Measurements from ENCODE around the gene EBF3.

EBF3 gene

DNA sequence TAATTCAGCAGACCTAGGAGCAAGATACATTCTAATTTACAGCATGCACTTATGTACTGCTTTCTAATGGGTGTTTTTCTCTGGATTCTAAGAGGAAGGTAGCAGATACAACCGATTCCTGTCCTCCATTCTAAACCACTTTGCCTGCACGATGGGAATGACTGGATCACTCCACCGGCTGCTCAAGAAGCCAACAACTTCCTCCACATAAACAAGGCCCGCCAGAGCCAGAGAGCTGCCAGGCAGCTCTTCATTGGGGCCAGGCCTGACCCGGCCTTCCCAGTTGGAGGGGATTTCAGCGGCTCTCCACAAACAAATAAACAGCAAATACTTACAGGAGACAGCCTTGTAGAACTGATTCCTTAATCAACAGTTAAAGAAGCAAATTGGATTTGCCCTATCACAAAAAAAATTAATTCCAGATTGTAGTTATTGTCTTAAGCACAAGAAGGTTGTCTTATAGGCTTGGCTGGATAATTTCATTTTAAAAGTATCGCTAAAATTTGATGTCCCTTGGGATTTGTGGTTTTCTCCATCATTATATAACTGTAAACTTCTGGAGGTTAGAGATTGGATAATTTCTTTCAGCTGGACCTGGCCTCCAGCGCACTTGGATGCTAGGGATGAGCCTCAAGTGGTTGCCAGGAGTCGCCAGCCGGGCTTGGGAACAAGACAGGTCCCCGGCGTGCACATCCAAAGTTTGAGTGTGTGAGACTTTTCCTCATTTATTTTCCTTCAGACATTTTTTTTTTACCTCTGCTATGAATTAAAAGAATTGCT is 20.9 kb downstream of the EBF3 start:
- DNase-seq, result peak; percentile 74

DNA sequence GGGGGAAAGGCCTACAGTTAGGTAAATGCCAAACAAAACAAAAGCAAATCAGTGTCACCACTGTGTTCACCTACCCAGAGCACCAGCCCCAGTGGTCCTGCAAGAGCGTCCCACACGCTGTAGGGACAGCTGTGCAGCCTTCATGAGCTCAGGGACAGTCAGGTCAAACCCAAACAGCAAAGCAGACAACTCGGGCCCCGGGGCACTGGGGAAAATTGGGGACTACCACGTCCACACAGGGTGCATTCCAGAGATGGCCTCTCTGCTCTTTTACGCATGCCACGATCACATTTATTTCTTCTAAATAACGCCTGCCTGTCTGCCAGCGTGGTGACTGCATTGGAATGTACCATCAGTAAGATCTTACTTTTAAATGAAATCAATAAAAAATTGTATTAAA is 21.7 kb downstream of the EBF3 start:
- no peak for DNase-seq

DNA sequence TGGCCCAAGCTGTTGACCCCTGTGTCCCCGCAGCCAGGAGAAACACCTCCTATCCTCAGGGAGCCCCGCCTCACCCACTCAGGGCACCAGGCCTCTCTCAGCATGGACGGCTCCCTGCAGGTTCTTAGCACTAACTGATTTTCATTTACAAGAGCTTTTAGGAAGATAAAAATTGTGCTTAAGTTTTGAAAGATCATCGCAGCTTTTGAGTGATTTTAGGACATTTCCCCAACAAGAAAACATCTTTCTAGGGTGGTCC is 22.1 kb downstream of the EBF3 start:
- no peak for DNase-seq

DNA sequence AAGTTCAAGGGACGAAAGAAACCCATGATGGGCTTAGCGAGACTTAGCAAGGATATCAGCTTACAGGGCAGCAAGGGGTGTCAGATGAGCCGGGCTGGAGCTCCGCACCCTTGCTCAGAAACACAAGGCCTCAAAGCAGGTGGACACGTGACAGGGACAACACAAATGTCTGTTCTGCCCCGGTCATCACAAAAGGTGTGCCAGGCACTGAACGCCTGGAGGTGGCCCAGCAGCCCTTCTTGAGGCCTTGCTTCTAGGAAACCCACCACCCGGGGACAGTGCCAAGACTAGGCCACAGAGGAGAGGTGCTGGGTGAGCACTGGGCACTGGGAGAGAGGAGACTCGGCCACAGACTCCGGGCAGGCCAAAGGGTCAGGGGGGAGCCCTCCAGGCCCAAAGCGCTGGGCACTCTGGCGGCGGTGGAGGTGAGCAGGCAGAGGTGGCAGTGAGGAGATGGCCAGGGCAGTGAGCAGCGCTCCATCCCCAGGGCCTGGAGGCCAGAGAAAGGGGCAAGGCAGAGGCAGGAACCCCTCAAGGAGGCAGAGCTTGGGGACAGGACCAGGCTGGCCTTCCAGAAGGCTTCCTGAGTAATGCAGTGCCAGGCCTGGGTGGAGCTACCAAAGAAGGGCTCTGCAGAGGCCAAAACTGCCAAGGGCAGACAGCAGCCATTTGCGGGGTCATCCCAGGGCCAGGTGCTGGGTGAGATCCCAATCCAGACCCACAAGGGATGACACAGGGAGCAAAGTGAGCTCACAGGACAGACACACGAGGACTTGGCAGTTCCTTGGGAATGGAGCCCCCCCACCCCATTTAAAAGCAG is 22.7 kb downstream of the EBF3 start:
- DNase-seq, result no peak

DNA sequence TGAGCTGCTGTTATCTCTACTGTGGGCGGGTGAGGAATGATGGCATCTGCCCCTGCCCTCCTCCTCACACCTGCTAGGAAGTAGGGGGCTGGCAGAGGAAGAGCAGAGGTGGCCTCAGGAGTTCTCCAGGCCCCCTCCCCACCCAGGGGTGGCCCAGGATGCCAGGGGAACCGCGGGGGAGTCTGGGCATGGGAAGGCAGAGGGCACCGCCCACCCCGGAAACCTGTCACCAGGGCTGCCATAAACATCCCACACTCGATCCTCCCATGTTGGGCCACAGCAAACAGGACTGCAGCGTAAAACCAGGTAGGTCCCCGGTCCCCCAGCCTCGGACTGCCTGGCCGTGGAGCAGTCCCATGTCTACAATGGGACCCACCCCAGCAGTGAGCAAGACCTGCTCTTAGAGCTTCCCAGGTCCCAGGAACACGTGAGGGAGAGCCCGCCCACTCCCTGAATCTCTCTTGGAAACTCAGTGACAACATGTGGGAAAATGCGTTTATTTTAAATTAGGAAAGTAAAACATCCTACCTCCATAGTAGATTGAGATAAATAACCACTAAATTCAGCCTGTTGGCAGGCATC is 23.4 kb downstream of the EBF3 start:
- no peak for DNase-seq

DNA sequence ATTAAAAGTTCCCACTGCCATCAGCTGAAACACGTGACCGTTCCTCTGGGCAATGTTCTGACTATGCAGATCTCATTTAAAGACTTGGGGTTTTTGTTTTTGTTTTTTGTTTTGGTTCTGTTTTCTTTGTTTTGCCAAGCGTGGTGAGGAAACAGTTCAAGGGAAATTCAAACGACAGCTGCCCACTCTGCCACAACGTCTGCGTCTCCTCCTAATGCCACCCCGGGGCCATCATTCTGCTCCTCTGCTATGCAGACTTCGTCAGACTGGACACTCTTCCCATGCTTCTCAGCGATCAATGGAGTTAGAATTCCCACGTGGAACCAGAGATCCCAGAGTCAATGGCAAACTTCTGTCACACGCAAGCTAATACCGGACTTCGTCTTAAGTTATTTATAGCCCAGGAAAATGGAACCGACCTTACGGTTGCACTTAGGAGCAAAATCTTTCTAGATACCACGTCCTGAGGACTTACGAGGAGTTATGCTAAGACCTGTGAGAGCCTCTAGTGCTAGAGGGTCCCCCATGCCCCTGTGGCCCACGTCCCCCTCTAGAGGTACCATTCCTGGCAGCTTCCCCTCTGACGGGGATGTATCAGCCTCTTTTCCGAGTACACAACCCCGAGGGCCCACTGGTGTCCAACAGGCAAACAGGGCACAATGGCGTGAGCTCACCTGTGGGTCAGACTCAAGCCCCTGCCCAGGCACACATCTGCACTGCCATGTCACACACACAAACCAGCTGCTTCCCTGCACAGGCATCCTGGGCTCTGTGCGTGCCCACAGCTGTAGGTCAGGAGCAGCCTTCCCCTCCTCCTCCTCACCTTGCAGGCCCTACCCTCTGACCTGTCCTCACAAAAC is 24.4 kb downstream of the EBF3 start:
- DNase-seq, result no peak

DNA sequence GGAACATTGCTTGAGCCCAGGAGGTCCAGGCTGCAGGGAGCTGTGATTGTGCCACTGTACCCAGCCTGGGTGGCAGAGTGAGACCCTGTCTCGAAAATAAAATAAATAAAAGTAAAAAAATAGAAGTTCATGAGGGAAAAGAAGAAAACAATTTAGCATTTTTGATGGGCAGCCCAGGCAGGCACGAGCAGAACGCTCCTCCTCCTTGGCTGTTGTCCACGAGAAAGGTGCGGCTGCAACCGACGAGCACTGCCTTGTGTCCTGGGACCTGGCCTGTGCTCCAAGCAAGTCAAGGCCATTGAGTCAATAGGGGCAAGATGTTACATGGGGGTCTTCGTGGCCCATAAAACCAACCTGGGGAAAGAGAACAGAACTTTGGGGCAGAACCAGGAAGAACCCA is 25.6 kb downstream of the EBF3 start:
- no peak for DNase-seq

DNA sequence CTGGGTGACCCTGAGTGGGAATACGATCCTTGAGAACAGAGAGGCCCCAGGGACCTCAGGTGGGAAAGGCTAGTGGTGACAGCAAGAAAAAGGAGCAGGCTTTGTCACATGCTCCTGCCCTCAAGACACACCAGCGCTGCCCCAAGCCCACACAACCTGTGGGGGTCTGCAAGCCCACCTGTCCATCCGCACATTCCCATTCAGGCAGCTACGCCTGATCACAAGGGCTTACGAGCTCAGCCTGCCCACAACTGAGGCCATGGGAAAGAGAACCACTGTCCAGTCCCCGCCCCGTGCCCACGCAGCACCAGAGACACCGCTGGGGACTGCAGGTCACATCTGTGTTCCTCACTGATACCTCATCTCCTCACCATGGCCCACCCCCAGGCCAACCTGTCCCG is 26.7 kb downstream of the EBF3 start:
- DNase-seq, result no peak

DNA sequence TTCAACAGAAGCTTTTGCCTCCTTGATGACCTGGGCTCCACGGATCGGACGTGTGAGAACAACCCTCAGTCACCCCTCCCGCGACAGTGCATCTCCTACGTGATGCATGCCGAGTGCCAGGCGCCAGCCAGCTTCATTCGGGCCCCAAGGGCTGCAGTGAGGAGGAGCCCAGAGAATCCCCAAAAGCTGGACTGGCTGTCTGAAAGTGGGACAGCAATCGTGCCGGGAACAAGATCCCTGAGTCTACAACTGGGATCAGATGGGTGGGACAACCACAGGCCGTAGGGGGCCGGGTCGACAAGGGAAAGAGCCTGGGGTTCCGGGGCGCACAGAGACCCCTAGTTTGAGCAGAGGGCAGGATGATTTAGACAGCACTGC is 27.2 kb downstream of the EBF3 start:
- DNase-seq, result no peak

DNA sequence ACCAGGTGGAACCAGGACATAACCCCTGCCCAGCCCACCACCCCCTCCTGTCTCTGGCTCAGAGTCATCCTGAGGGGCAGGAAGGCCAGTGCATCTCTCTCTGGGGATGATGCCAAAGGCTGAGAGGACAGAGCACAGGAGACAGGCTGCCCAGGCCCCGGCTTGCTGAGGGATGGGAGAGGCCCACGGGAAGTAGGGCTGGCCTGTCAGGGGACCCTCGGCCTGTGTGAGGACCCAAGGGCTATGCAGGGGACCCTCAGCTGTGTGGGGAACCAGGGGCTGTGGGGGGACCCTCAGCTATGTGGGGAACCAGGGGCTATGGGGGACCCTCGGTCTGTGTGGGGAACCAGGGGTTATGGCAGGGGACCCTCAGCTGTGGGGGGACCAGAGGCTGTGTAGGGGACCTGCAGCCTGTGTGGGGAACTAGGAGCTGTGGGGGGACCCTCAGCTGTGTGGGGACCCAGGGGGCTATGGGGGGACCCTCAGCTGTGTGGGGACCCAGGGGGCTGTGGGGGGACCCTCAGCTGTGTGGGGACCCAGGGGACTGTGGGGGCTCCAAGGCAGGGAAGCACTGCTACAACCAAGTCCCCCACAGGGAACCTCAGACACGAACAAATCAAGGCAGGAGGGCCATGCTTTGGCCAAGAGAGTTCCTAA is 27.7 kb downstream of the EBF3 start:
- no peak for DNase-seq

DNA sequence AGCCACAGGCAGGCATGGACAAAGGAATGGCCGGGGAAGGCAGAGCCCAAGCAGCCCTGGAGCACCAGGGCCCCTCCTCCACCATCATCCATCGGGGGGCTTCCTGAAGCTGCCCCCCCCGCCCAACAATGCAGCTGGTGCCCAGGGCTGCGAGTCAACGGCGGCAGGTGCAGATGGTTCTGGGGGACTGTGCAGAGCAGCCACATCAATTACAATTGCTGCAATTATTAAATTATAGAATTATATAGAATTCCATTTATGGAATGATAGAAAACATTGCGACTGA is 28.3 kb downstream of the EBF3 start:
- DNase-seq, result no peak

DNA sequence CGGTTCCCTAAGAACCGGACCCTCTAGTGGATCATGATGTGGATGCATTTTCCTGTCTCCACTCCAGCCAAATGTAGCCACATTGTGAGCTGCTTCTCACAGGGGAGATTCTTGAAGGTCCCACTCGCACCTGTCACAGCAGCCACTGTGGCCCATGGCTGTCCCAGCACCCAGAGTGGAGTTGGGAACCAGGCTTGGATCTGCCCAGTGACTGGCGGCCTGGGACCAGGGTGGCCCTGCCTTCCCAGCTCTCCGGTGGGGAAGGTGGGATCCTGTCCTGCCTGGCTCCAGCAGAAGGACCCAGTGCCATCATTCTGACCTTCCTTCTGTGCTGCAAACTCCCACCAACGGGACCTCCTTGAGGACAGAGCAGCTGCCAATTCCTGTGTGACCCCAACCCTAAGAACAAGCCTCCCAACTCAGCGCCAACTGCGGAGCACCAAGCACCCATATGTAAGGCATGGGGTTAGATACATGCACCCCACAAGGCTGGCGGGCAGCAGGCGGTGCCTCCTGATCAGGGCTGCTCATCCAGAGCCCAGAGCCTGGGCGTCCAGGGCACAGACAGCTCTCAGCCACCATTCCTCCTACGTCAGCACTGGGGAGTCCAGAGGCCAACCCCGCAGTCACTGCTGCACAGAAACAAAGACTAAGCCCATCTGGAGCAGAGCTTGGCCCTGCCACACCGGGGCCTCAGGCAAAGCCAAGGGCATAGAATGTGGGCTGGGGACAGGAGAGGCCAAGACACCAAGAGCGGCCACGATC is 28.8 kb downstream of the EBF3 start:
- DNase-seq, result no peak

DNA sequence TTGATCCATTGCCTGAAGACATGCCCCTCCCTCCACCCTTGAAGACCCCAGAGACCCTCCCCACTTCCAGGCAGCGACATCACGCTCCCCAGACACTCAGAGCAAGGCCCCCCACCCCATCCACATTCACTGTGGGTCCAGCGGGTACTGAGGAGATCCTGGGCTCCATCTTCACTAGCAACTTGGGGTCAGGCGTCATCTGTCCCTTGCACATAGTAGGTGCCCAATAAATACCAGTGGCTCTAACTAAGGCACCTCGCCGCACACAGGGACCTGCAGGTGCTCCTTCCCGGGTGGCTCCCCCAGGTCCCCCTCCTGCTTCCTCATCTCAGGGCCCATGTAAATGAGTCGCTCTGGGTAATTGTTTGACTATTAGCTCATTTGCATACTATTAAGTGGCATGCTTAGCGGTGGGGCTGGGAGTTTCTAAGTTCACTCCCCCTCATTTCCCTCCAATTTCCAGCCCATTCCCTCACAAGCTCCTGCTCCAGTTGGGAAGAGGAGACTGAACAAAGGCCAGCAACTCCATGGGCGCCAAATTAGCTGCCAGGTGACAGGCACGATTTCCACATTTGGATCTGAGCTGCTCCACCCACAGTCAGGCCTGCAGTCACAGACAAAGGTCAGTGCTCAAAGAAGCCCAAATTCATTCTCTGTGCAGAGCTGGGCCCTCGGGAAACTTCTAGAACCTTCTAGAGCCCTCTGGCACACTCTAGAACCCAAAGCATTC is 29.7 kb downstream of the EBF3 start:
- DNase-seq, result no peak

DNA sequence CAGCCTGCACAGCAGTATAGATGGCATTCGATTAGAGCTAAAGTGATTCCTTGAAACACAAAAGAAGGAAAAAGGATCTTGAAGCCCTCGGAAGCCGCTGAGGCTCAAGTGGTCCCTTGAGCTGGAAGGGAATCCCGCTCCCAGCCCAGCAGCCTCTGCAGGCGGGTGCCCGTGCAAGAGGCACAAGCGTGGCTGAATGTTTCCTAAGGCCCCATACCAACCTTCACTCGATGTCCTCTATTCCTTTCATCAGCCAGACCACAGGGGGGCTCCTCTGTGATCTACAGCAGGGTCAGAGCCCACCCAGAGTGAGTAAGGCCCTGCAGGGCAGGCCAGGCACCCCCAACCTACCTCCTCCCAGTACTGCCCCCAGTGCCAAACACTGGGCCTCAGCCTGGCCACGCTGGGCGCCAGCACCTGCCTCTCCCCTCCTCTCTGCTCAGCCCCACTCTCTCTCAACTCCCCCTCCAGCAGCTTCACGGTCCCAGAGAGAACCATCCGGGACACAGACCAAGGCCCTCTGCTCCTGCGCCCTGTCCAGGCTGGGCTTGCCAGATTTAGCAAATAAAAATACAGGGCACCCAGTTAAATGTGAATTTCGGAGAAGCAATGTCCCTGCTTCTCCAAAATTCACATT is 30.5 kb downstream of the EBF3 start:
- DNase-seq, result no peak

DNA sequence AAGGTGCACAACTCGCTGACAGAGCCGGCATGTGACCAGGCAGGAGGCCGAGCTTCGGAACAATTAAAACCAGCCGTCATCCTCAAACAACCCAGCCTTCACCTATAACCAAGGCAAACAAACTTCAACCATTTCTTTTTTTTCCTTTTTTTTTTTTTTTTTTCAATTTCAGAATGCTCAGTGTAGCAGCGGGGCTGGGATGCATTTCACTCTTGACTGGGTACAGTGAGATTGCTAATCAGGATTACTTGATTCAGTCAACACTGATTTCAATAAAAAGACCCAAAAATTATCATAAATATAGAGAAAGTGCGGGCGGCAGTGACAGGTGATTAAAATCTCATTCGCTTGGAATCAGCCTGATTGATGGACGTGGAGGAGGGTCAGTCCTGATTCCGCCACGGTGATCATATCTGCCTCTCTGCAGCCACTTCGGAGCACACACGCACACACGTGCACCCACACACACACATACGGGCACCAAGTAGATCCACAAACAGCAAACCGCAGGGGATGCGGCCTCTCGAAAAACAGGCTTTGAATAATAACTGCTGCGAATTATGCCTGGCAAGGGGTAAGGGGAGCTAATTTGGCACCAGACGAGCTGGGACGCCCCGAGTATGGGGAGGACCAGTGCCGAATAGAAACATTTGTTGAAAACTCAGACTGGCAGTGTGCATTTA is 31.2 kb downstream of the EBF3 start:
- DNase-seq, result no peak

DNA sequence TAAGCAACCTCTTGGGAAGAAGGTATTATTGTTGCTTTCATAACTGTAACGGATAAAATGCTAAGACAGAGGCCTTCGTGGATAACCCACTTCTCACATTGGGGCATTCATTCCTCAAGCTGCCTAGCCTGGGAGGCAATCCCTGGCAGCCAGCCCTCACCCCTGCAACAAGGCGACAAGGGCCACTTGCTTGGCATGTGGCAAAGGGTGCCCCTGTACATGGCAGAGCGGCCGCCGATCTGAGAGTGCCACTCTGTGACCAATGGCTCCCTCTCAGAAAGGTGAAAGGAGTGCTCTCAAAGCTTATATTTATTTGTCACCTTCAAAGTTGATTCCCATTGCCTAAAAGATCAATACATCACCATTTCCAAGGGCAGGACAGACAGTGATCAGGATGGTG is 31.9 kb downstream of the EBF3 start:
- no peak for DNase-seq

DNA sequence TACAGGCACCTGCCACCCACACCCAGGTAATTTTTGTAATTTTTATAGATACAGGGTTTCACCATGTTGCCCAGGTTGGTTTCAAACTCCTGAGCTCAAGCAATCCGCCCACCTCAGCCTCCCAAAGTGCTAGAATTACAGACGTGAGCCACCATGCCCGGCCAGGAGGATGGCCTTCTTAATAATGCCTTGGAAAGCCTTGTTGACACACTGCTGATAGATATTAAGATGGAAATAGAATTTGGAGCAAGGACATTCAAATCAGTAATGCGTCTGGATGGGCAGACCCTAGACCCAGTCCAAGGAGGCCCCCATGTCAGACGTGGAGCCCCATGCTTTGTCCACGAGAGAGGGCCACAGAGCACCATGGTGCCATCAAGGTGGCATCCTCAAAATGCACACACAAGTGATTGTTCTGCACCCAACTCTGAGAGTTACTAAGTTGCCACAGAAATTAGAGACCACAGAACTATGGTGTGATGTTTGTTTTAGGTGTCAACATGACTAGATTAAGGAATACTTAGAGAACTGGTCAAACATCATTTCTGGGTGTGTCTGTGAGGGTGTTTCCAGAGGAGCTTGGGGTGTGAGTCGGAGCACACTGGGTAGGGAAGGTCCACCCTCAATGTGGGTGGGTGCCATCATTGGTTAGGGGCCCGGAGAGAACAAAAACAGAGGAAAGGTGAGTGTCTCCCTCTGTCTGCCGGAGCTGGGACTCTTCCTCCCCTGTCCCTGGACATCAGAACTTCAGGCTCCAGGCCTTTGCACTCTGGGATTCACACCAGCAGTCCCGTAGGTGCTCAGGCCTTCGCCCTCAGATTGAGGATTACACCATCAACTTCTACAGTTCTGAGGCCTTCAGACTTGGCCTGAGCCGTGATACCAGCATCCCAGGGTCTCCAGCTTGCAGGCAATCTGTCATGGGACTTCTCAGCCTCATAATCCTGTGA is 34.5 kb downstream of the EBF3 start:
- DNase-seq, result no peak

DNA sequence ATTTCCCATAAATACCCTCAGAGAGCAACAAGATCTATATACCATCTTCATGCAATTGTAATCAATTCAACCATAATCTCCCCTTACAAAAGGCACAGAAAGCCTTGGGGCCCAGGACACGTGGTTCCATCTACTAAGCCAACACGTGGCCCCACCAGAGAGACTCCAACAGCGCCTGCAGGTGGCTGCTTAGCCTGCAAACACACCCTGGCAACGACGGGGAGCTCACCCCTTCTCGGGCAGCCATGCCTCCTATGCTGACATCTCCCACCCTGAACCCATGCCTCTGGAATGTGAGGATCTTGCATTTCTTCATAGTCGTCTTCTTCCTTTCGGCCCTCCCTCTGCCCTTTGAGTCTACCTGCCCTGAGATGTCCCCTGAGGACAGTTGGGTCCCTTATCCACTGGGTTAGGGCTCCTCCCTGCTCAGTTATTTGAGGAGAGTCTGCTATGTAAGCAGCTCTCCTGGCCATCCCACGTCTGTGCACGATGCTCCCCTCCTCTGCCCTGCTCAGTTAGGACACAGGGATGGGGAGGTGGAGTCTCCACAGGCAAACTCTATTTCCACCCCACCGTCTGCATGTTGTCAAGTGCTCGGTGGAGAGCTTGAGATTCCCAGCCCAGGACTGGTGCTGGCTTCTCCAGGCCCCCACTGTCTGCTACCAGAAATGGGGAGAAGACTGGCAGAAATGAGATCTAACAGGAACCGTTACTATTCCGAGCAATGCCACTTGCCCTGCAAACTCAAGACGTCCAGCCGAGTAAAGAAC is 36.5 kb downstream of the EBF3 start:
- no peak for DNase-seq
